Activated CD4-positive, alpha-beta T cell treated with anti-CD3 and anti-CD28 coated beads, Interleukin-2, amount 10 ng/mL, durations not matched to agents 7 days and 5 days (primary cell): ENCODE results near the gene SGF29. TPM values are rescaled to one million over a fixed set of nuclear protein-coding genes. Genes with fewer than 3 reads are reported as not detected.
A peak's percentile ranks its signal among the peaks of the same experiment; 100 is the strongest.
"Not testable (repeated sequence)": the region's sequence is repeated elsewhere in the genome, so short reads cannot be mapped to it uniquely, and the experiment has no call there.

Experiments
- CTCF ChIA-PET: fragments of 350-600 bp; sonication (Branson Sonifier 250); formaldehyde crosslinking; loops from one replicate; lab custom pipeline; 2021; ENCODE audit warnings: antibody characterized with exemption; lab: Charles Lee
- POLR2A ChIA-PET: fragments of 350-600 bp; sonication (Branson Sonifier 250); formaldehyde crosslinking; loops from one replicate; lab custom pipeline; 2021; ENCODE audit warnings: antibody characterized with exemption; lab: Charles Lee
- DNase-seq: peaks from one replicate; pipeline ENCODE4 v3.0.0-alpha.2; 2020
- H3K27ac Mint-ChIP-seq: one replicate; pipeline ENCODE4 v1.8.0; 2021; ENCODE audit warnings: mild to moderate bottlenecking, moderate library complexity, mixed read lengths
- H3K27me3 Mint-ChIP-seq: one replicate; pipeline ENCODE4 v1.8.0; 2021; ENCODE audit warnings: mixed read lengths
- H3K36me3 Mint-ChIP-seq: one replicate; pipeline ENCODE4 v1.8.0; 2021; ENCODE audit warnings: low read depth, mixed read lengths
- H3K4me1 Mint-ChIP-seq: one replicate; pipeline ENCODE4 v1.8.0; 2021; ENCODE audit warnings: mixed read lengths
- H3K4me3 Mint-ChIP-seq: one replicate; pipeline ENCODE4 v1.8.0; 2021; ENCODE audit warnings: mild to moderate bottlenecking, moderate library complexity, mixed read lengths
- H3K9me3 Mint-ChIP-seq: one replicate; pipeline ENCODE4 v1.8.0; 2021; ENCODE audit warnings: mixed read lengths
- total RNA-seq, 2 experiments: library from RNA; stranded (reverse); gene quantifications; one replicate each; pipeline ENCODE4 v1.2.3, GENCODE V29; 2021

SGF29 gene
- total RNA-seq, 2 experiments from 2014 or later: 49.3 to 60.6 TPM

DNA sequence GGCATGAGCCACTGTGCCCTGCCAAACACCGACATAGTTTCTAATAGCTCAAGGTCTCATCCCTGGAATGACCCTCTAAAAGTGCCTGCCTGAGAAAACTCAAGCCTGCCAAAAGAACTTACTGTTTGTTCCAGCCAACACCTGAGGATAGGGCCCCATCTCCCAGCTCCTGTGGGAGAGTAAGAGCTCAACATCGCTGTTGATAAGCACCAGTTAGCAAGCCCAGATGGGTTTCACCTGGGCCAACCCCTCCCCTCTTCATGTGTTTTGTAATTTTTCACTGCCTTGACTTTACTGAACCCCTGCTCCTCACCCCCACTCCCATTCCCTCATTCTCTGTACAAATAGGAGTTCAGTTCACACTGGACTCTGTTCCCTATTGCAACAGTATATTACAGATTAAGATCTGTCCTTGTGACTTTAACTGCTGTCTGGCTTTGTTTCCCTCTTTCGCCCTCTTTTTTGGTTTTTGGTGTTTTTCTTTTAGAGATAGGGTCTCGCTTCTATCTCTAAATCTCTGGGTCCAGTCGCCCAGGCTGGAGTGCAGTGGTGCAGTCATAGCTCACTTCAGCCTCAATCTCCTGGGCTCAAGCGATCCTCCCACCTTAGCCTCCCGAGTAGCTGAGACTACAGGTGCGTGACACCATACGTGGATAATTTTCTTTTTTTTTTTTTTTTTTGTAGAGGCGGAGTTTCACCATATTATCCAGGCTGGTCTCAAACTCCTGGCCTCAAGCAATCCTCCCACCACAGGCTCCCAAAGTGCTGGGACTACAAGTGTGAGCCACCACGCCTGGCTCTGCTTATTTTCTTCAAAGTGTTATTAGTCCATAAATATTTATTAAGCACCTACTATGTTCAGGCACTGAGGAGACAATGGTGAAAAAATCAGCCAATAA lies 27.3 kb upstream of the SGF29 start:
- Mint-ChIP-seq H3K36me3 (no peaks in the 10 kb centered on the region), H3K9me3 (no peaks in the 10 kb centered on the region), H3K27me3 (no peaks in the 10 kb centered on the region), H3K4me3 (no peak overlapping the region), H3K4me1 (peaks cover 4% of the 10 kb centered on the region), H3K27ac (no peak overlapping the region)
- CTCF ChIA-PET: interaction anchor here (0.8 to 0.9 kb wide), 2 partner anchors 9 to 68 kb away, joined by 3 to 4 read pairs; no protein-coding TSS in a partner anchor
- no peak for DNase-seq
- POLR2A ChIA-PET: interaction anchor here (1.2 kb wide), 1 partner anchor 38 kb away, joined by 3 read pairs; no protein-coding TSS in a partner anchor

DNA sequence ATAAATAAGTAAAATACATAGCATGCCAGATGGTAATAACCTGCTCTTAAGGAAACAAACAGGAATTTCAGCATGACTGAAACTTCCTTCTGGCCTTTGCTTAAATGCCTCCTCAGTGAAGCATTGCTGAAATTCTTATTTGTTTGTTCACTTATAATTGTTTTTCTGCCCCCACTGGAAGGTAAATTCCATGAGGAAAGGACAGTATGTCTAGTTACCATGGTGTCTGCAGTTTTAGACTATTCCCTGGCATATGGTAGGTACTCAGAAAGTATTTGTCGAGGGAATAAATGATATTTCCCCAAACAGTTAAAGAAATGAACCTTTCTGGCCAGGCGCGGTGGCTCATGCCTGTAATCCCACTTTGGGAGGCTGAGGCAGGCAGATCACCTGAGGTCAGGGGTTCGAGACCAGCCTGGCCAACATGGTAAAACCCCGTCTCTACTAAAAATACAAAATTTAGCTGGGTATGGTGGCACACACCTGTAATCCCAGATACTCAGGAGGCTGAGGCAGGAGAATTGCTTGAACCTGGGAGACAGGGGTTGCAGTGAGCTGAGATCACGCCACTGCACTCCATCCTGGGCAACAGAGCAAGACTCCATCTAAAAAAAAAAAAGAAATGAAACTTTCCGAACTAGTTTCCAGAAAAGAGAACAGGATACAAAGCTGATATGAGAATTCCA lies 26.5 kb upstream of the SGF29 start:
- H3K27ac Mint-ChIP-seq, POLR2A ChIA-PET, H3K36me3 Mint-ChIP-seq, H3K4me3 Mint-ChIP-seq, DNase-seq, H3K9me3 Mint-ChIP-seq, H3K4me1 Mint-ChIP-seq, H3K27me3 Mint-ChIP-seq: not testable (repeated sequence)
- CTCF ChIA-PET: interaction anchor here (0.6 kb wide), 1 partner anchor 276 kb away, joined by 3 read pairs; no protein-coding TSS in a partner anchor

DNA sequence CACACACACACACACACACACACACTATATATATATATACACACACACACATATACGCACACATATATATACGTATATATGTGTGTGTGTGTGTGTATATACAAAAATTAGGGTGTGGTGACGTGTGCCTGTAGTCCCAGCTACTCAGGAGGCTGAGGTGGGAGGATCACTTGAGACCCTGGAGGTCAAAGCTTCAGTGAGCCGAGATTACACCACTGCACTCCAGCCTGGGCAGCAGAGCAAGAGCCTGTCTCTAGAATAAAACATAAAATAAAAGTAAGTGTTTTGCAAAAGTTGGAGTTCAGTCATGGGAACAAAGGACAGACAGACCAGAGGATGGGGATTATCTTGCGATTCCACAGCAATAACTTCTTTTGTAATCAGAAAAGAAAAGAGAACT lies 25.7 kb upstream of the SGF29 start:
- no peaks in the 10 kb centered on the region for H3K9me3 Mint-ChIP-seq
- H3K27ac Mint-ChIP-seq: no peak overlapping the region
- ChIA-PET CTCF (interaction anchor here (0.6 kb wide), 1 partner anchor 276 kb away, joined by 3 read pairs; no protein-coding TSS in a partner anchor), POLR2A (no interaction called here)
- no peaks in the 10 kb centered on the region for H3K36me3 Mint-ChIP-seq
- no peaks in the 10 kb centered on the region for H3K27me3 Mint-ChIP-seq
- no peak for DNase-seq
- peaks cover 6% of the 10 kb centered on the region for H3K4me1 Mint-ChIP-seq
- no peak overlapping the region for H3K4me3 Mint-ChIP-seq

DNA sequence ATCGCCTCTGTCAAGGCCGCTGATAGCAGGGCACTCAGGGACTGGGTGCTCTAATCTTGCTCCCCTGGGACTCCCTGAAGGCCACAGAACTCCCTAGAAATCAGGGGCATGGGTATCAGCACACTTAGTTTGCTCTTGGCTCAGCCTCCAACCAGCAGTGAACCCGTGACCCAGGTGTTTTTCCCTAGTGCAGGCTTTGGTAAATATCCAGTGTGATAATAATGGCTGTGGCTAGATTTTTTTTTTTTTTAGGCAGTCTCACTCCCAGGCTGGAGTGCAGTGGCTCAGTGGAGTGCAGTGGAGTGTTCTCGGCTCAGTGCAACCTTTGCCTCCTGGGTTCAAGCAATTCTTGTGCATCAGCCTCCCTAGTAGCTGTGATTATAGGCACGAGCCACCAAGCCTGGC lies 25.3 kb upstream of the SGF29 start:
- no peak for DNase-seq
- H3K4me1 Mint-ChIP-seq: peaks cover 7% of the 10 kb centered on the region
- H3K27ac Mint-ChIP-seq: no peak overlapping the region
- H3K9me3 Mint-ChIP-seq: no peaks in the 10 kb centered on the region
- H3K36me3 Mint-ChIP-seq: no peaks in the 10 kb centered on the region
- CTCF ChIA-PET: no interaction called here
- POLR2A ChIA-PET: no interaction called here
- no peaks in the 10 kb centered on the region for H3K27me3 Mint-ChIP-seq
- no peak overlapping the region for H3K4me3 Mint-ChIP-seq

DNA sequence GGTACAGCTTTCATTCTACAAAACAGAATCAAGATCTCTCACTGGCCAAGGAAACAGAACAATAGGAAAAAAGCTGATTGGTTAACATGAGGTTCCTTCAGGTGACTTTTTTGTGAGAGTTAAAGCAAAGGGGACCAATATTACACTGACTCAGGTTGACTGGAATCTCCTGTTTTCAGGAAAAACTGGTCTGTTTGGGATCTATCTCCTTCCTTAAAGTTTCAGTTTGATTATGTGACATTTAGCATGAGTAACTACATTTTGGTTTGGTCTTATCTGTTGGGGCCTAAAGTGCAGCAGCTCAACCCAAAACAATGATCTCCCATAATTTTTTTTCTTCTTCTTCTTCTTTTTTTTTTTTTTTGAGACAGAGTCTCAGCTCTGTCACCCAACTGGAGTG lies 24.6 kb upstream of the SGF29 start:
- CTCF ChIA-PET: no interaction called here
- H3K36me3 Mint-ChIP-seq: no peaks in the 10 kb centered on the region
- POLR2A ChIA-PET: no interaction called here
- no peak overlapping the region for H3K4me3 Mint-ChIP-seq
- no peak overlapping the region for H3K27ac Mint-ChIP-seq
- H3K9me3 Mint-ChIP-seq: no peaks in the 10 kb centered on the region
- no peak for DNase-seq
- no peaks in the 10 kb centered on the region for H3K27me3 Mint-ChIP-seq
- peaks cover 9% of the 10 kb centered on the region for H3K4me1 Mint-ChIP-seq

DNA sequence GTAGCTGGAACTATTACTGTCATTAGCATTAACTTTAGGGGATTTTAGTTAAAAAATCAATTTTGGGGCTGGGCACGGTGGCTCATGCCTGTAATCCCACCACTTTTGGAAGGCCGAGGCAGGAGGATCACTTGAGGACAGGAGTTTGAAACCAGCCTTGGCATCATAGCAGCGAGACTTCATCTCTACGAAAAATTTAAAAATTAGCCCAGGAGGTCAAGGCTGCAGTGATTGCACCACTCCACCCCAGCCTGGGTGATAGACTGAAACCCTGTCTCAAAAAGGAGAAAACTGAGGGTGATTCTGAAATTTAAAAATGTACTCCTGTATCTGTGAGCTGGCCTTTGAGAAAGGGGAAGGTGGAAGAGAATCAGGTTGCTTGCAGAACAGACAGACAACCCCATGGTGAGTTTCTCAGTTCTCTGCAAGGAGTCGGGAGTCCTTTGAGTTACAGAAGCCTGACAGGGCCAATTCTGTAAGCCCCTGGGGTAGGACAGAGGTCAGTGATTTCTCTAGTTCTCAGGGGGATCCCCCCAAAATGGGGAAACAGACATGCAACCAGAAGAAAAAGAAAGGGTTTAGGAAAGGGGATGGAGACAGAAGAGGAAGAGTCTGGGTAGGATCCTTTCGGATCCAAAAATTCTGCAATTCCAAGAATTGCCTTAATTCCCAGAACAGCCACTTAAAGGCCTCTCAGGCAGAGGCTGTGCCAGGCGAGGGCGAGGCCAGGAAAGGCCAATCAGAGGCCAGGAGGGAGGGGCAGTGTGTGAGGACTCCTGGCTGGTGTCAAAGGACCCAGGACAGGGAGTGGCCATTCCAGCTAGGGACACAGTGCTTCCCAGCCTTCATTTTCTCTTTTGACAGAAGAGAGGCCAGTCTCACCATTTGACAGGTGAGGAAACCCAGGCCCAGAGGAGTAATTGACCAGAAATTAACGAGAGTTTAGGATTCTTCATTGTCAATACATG lies 21.7 kb upstream of the SGF29 start:
- H3K27me3 Mint-ChIP-seq: no peaks in the 10 kb centered on the region
- peaks cover 25% of the 10 kb centered on the region for H3K4me1 Mint-ChIP-seq
- CTCF ChIA-PET: interaction anchor here (1.2 kb wide), 1 partner anchor 18 kb away, joined by 3 read pairs; no protein-coding TSS in a partner anchor
- H3K36me3 Mint-ChIP-seq: peaks cover 6% of the 10 kb centered on the region
- peaks cover 6% of the 10 kb centered on the region for H3K9me3 Mint-ChIP-seq
- H3K27ac Mint-ChIP-seq: peak overlapping the region; percentile 59
- POLR2A ChIA-PET: no interaction called here
- H3K4me3 Mint-ChIP-seq: no peak overlapping the region
- no peak for DNase-seq

DNA sequence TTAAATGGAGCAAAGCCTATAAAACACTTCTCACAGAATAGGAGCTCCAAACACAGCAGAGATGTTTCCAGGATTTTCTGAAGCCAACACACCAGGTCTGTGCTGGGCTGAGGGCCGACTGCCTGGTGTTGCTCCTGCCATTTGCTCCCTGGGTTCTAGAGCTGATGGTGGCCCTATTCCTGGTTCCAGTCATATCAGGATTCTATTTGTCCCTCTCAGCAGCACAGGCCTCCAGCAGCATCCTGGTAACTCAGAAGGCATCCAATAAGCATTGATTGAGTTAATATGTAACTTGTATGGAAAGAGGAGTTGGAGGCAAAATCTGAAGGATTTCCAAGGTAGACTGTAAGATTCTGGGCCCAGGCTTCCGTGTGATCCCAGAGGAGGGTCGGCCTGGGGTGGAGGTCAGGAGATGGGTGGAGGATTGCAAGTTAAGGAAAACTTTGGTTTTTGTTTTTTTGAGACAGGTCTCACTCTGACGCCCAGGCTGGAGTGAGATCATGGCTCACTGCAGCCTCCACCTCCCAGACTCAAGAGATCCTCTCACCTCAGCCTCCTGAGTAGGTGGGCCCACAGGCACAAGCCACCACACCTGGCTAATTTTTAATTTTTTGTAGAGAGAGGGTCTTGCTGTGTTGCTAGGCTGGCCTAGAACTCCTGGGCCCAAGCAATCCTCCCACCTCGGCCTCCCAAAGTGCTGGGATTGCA lies 20.6 kb upstream of the SGF29 start:
- CTCF ChIA-PET: interaction anchor here (0.8 kb wide), 1 partner anchor 9 kb away, joined by 3 read pairs; no protein-coding TSS in a partner anchor
- H3K27me3 Mint-ChIP-seq: no peaks in the 10 kb centered on the region
- DNase-seq: no peak
- POLR2A ChIA-PET: no interaction called here
- H3K9me3 Mint-ChIP-seq: peaks cover 6% of the 10 kb centered on the region
- H3K4me3 Mint-ChIP-seq: no peak overlapping the region
- H3K36me3 Mint-ChIP-seq: peaks cover 6% of the 10 kb centered on the region
- H3K4me1 Mint-ChIP-seq: peaks cover 28% of the 10 kb centered on the region
- peak overlapping the region; percentile 60 for H3K27ac Mint-ChIP-seq

DNA sequence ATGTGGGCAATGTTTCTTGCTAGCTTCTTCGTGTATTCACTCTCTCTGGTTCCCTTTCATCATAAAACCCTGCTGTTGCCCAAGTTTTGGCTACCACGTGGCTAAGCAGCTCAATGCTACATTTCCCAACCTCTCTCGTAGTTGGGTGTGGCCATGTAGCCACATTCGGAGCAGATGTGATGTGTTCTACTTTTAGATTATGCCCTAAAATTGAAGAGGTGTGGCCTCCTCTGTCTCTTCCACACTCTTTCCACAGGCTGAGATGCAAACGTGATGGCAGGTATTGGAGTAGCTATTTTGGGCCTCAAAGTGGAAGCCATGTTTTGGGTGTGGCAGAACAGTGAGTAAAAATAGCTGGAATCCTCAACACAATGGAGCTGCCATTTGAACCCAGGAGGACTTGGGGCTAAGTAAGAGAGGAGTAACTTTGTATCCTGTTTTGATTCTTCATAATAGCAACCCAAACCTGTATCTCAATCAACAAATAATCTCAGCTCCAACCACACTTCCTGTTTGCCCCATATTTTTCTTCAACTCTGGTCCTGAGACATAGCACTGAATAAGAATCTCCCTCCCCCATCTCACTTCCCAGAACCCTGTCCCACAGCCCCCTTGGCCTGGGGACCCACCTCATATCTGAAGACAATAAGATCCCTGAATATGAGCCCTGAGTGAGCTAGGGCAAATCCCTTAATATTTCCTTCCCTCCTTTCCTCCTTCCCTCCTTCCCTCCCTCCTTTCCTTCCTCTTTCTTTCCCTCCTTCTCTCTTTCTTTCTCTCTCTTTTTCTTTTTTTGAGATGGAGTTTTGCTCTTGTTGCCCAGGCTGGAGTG lies 19.0 kb upstream of the SGF29 start:
- CTCF ChIA-PET: interaction anchor here (0.7 kb wide), 1 partner anchor 29 kb away, joined by 3 read pairs; the partner anchor contains the start of gene IL27
- peak overlapping the region; percentile 93 for H3K27ac Mint-ChIP-seq

DNA sequence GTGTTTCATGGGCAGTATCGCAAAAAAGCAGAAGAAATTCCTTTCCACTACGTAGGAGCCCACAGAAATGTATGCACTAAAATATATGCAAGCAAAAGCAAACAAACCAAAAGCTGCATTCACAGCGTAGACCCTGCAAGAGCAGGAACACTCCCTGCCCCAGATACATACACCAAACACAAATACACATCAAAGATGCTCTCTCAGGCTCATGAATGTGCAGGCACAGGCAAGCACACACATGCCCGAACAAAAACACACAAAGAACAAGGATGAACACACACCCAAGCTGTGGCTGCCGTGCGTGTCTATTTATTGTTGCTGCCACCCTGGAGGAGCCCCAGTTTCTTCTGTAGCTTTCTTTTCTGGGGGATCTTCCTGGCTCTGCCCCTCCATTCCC lies 16.6 kb upstream of the SGF29 start:
- H3K4me3 Mint-ChIP-seq: no peak overlapping the region
- H3K4me1 Mint-ChIP-seq: peaks cover 30% of the 10 kb centered on the region
- H3K9me3 Mint-ChIP-seq: peaks cover 6% of the 10 kb centered on the region
- peak overlapping the region; percentile 48 for H3K27ac Mint-ChIP-seq
- DNase-seq: no peak
- CTCF ChIA-PET: interaction anchor here (1.4 kb wide), 1 partner anchor 45 kb away, joined by 4 read pairs; the partner anchor contains the start of gene CLN3
- peaks cover 6% of the 10 kb centered on the region for H3K36me3 Mint-ChIP-seq
- POLR2A ChIA-PET: no interaction called here
- H3K27me3 Mint-ChIP-seq: no peaks in the 10 kb centered on the region

More for the DNA sequence above, 19.0 kb upstream of the SGF29 start:
- POLR2A ChIA-PET: no interaction called here
- H3K9me3 Mint-ChIP-seq: peaks cover 6% of the 10 kb centered on the region
- H3K36me3 Mint-ChIP-seq: peaks cover 6% of the 10 kb centered on the region
- no peak for DNase-seq
- peaks cover 28% of the 10 kb centered on the region for H3K4me1 Mint-ChIP-seq
- no peak overlapping the region for H3K4me3 Mint-ChIP-seq
- H3K27me3 Mint-ChIP-seq: no peaks in the 10 kb centered on the region

DNA sequence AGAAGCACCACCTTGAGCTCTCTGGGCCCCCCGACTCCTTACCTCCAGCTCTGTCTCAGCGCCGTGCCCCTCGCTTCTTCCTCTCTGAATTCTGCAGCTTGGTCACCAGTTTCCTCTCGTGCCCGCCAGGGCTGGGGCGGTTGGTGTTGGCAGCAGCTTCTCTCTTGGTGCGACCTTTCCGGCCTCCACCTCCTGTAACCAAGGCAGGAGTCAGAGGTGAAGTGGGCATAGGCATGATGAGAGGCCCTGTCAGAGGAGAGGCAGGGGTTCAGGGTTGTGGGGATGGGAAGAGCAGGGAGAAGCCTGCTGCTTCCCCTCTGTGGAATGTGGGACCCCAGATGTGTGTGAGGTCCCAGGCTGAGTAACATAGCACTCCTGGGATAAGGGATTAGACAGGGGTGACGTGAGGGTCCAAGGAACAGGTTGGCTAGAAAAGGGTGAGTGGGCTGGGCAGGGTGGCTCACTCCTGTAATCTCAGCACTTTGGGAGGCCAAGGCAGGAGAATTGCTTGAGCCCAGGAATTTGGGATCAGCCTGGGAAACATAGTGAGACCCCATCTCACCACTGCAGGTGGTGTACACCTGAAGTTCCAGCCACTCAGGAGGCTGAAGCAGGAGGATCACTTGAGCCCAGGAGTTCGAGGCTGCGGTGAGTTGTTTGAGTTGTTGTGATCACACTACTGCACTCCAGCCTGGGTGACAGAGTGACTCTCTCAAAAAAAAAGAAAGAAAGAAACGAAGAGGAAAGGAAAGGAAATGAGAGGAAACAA lies 15.6 kb upstream of the SGF29 start:
- H3K4me3 Mint-ChIP-seq: no peak overlapping the region

More for the DNA sequence above, 15.6 kb upstream of the SGF29 start:
- no peaks in the 10 kb centered on the region for H3K27me3 Mint-ChIP-seq
- CTCF ChIA-PET: no interaction called here
- POLR2A ChIA-PET: no interaction called here
- peaks cover 6% of the 10 kb centered on the region for H3K36me3 Mint-ChIP-seq
- DNase-seq: no peak
- H3K4me1 Mint-ChIP-seq: peaks cover 32% of the 10 kb centered on the region
- H3K9me3 Mint-ChIP-seq: peaks cover 6% of the 10 kb centered on the region
- no peak overlapping the region for H3K27ac Mint-ChIP-seq
